ENCODE data around the gene KANK2. TPM values are rescaled to one million over a fixed set of nuclear protein-coding genes. Genes with fewer than 3 reads are reported as not detected.

KANK2 gene
- total and polyA plus RNA-seq, 2 of the 4 experiments (the other 2 are of a cell fraction): 104 to 176 TPM

DNA sequence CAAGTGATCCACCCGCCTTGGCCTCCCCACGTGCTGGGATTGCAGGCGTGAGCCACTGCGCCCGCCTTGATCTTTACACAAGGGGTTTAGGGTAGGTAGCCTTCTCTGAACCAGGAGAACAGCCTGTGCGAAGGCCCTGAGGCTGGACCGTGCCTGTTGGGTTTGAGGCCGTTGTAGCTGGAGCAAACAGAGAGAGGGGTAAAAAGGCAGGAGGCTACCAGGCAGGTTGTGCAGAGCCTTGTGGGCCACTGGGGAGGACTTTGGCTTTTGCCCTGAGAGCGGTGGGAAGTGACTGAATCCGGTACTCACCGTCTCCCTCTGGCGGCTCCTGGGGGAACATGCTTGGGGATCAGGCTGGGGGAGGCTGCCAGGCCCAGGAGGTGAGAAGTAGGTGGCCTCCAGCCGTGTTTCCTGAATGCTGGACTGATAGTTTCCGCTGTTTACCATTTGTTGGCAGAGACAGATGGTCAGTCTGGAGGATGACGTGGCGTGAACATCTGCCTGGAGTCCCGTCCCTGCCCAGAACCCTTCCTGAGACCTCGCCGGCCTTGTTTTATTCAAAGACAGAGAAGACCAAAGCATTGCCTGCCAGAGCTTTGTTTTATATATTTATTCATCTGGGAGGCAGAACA is 66.4 kb downstream of the KANK2 start:
- peak overlapping the region; percentile 83 for H3K4ac ChIP-seq (ENCODE audit: low read depth, low read length)
- in situ Hi-C loops (cut with MboI; ENCODE audit: low sequenced_read_pairs) (loop anchor here (5.0 kb wide), 1 partner anchor 71 kb away; no protein-coding TSS in a partner anchor), dilution Hi-C loops (cut with HindIII; ENCODE audit: low sequenced_read_pairs, unreplicated experiment) (no loop called here), intact Hi-C loops (cut with micrococcal nuclease) (loop anchor here (1.0 to 2.0 kb wide), 2 partner anchors 94 to 195 kb away; no protein-coding TSS in a partner anchor)
- peak overlapping the region in 1 of 2 experiments; percentile 92; a peak in 3 of 4 replicates for H4K8ac ChIP-seq (ENCODE audit: low read depth in 2 of 2, low read length in 2 of 2)
- H3K9me3 ChIP-seq (ENCODE audit: control insufficient read depth, insufficient read depth, low read length): no peaks in the 10 kb centered on the region
- peak overlapping the region; percentile 62 for H2BK5ac ChIP-seq (ENCODE audit: low read depth, low read length, poor library complexity, severe bottlenecking)
- DNase-seq (peak; percentile 73), ATAC-seq (ENCODE audit: low read depth) (peak; percentile 94)
- no peak overlapping the region for H3K4me2 ChIP-seq (ENCODE audit: low read depth, low read length)
- H2AFZ ChIP-seq (replicated peaks; ENCODE audit: low read length, poor library complexity): peak overlapping the region; percentile 74
- TF ChIP-seq, protein P1, sequence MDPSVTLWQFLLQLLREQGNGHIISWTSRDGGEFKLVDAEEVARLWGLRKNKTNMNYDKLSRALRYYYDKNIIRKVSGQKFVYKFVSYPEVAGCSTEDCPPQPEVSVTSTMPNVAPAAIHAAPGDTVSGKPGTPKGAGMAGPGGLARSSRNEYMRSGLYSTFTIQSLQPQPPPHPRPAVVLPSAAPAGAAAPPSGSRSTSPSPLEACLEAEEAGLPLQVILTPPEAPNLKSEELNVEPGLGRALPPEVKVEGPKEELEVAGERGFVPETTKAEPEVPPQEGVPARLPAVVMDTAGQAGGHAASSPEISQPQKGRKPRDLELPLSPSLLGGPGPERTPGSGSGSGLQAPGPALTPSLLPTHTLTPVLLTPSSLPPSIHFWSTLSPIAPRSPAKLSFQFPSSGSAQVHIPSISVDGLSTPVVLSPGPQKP (IDR thresholded peaks at IDR 0.05; ENCODE audit: borderline replicate concordance, low read depth, low read length): no peak
- TF ChIP-seq, protein P2, sequence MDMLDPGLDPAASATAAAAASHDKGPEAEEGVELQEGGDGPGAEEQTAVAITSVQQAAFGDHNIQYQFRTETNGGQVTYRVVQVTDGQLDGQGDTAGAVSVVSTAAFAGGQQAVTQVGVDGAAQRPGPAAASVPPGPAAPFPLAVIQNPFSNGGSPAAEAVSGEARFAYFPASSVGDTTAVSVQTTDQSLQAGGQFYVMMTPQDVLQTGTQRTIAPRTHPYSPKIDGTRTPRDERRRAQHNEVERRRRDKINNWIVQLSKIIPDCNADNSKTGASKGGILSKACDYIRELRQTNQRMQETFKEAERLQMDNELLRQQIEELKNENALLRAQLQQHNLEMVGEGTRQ (IDR thresholded peaks at IDR 0.05; ENCODE audit: low read depth, low read length): no peak
- TF ChIP-seq, protein P3, sequence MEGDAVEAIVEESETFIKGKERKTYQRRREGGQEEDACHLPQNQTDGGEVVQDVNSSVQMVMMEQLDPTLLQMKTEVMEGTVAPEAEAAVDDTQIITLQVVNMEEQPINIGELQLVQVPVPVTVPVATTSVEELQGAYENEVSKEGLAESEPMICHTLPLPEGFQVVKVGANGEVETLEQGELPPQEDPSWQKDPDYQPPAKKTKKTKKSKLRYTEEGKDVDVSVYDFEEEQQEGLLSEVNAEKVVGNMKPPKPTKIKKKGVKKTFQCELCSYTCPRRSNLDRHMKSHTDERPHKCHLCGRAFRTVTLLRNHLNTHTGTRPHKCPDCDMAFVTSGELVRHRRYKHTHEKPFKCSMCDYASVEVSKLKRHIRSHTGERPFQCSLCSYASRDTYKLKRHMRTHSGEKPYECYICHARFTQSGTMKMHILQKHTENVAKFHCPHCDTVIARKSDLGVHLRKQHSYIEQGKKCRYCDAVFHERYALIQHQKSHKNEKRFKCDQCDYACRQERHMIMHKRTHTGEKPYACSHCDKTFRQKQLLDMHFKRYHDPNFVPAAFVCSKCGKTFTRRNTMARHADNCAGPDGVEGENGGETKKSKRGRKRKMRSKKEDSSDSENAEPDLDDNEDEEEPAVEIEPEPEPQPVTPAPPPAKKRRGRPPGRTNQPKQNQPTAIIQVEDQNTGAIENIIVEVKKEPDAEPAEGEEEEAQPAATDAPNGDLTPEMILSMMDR (conservative IDR thresholded peaks at IDR 0.05; ENCODE audit: low read depth, low read length): peak; percentile 83
- TF ChIP-seq SMC3 (IDR thresholded peaks at IDR 0.05; ENCODE audit: low read depth, low read length) (peak; percentile 77), CHD1 (IDR thresholded peaks at IDR 0.05; ENCODE audit: low read depth, low read length) (no peak), RAD21 (IDR thresholded peaks at IDR 0.05; ENCODE audit: low read length) (peak; percentile 59), MAZ (IDR thresholded peaks at IDR 0.05; ENCODE audit: borderline replicate concordance, low read depth, low read length) (peak; percentile 50; the same call in 1 of the 2 replicates)
- 28% methylated on average over 5 of the region's 19 CpGs; no CpG with 5 or more reads in 1 of the 2 experiments for WGBS, 2 experiments (ENCODE audit: extremely low coverage in 2 of 2, insufficient read length in 1 of 2)
- H3K4me1 ChIP-seq (ENCODE audit: control insufficient read depth, insufficient read depth, low read length): peaks cover 2% of the 10 kb centered on the region; the same call in 1 of the 2 replicates
- no peak overlapping the region for H2BK15ac ChIP-seq (ENCODE audit: low read depth, low read length)
- peaks cover 27% of the 10 kb centered on the region for H4K20me1 ChIP-seq (ENCODE audit: insufficient read depth, low read length)
- H3K23ac ChIP-seq (ENCODE audit: low read depth, low read length): no peak overlapping the region
- H2AK9ac ChIP-seq (replicated peaks; ENCODE audit: low read depth, low read length, poor library complexity): peak overlapping the region; percentile 69
- peaks cover 50% of the 10 kb centered on the region for H3K36me3 ChIP-seq (ENCODE audit: control insufficient read depth, insufficient read depth, low read length)
- no peak overlapping the region for H3K18ac ChIP-seq (ENCODE audit: low read depth, low read length)
- H3K27ac ChIP-seq (ENCODE audit: insufficient read depth, low read length): peak overlapping the region; percentile 65
- H3K4me3 ChIP-seq (ENCODE audit: insufficient read depth, low read depth, low read length): no peak overlapping the region
- H4K5ac ChIP-seq (ENCODE audit: low read depth, low read length): 0 out of 2 replicates have a peak overlapping the region, but pooled peaks have one; percentile 35
- H3K79me1 ChIP-seq (ENCODE audit: low read depth in 1 of 2, low read length in 2 of 2): peaks cover 4 to 52% of the 10 kb centered on the region in 2 experiments; a peak in 3 of 4 replicates
- H3K14ac ChIP-seq (replicated peaks; ENCODE audit: low read depth, low read length): no peak overlapping the region; the same call in 1 of the 2 replicates
- H2BK120ac ChIP-seq (ENCODE audit: low read depth, low read length): peak overlapping the region; percentile 69; the same call in 1 of the 2 replicates
- H4K91ac ChIP-seq (ENCODE audit: insufficient read depth, low read depth, low read length): no peak overlapping the region
- BruUV-seq (replicated peaks): no TSS peak
- ChIA-PET CTCF (no interaction called here), POLR2A (ENCODE audit: unreplicated experiment) (no interaction called here)
- peak overlapping the region; percentile 74; the same call in 1 of the 2 replicates for H2BK20ac ChIP-seq (ENCODE audit: low read depth, low read length)
- H3K56ac ChIP-seq (ENCODE audit: extremely low read depth, insufficient read depth, low read length): no peak overlapping the region
- no peaks in the 10 kb centered on the region for H3K27me3 ChIP-seq (ENCODE audit: control insufficient read depth, insufficient read depth, low read length)
- H3K9ac ChIP-seq (ENCODE audit: low read depth, low read length): no peak overlapping the region
- H2AK5ac ChIP-seq (ENCODE audit: low read depth, low read length): peak overlapping the region; percentile 89
- no peaks in the 10 kb centered on the region for H3K9me1 ChIP-seq (ENCODE audit: insufficient read depth, low read length)

All from IMR-90 (cell line).